Measurements from ENCODE around the gene TFEB. TPM values are rescaled to one million over a fixed set of nuclear protein-coding genes. Genes with fewer than 3 reads are reported as not detected.

Gene TFEB
- polyA plus RNA-seq, 1 donor (not counting 4 experiments of a cell fraction or from before 2014, with no cell fraction given), result 4.3 TPM

DNA sequence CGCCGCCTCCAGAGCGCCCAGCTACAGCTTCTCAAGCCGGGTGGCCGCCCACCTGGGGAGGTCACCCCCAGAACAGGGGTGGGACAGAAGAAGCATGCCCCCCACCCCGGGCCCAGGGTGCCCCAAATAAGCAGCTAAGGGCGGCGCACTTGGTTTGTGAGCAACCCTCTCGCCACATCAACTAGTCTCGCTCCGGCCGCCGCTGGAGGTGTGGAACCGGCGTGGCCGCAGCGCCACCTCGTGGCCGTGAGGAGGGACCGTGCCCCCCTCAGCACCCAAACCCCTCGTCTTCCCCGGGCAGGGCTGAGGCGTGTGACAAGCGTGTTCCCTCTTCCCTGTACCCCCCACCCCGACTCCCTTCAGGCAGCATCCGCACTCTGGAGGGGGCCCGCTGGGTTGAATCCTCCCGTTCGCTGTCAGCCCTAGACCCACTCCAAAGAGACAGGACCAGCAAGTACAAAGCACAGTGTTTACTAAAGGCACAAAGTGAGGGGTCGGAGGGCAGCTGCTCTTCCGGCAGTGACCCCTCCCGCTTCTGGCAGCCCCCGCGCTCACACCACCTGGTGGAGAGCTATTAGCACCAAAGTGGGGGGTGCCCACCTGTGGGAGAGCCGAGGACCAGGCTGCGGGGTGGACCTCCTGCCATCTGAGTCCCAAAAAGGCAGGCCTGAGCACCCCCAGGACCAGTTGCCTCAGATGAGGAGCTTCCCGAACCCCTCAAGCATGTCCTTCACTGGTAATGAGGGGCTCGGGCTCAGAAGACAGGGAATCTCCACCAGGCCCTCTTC lies 51.7 kb downstream of the TFEB start:
- Histone ChIP-seq H3K9ac (ENCODE audit: control insufficient read depth, extremely low read depth, insufficient read depth, low read length) (peak overlapping the region; percentile 54), H3K27me3 (ENCODE audit: control insufficient read depth, extremely low read depth, insufficient read depth, low read length) (no peaks in the 10 kb centered on the region), H3K36me3 (ENCODE audit: control insufficient read depth in 2 of 2, extremely low read depth in 1 of 2, insufficient read depth in 2 of 2, low read length in 2 of 2) (peaks cover 0 to 2% of the 10 kb centered on the region in 2 experiments), H3K4me1 (ENCODE audit: control insufficient read depth, extremely low read depth, insufficient read depth, low read length) (peaks cover 2% of the 10 kb centered on the region), H3K4me2 (ENCODE audit: control insufficient read depth, extremely low read depth, insufficient read depth, low read depth, low read length) (peak overlapping the region; percentile 64), H4K20me1 (ENCODE audit: control insufficient read depth, extremely low read depth, insufficient read depth, low read length) (no peaks in the 10 kb centered on the region), H2AFZ (ENCODE audit: control insufficient read depth, low read length) (peak overlapping the region; percentile 77), H3K9me1 (ENCODE audit: control insufficient read depth, extremely low read depth, insufficient read depth, low read length) (no peaks in the 10 kb centered on the region), H3K79me2 (ENCODE audit: control insufficient read depth, insufficient read depth, low read length) (no peaks in the 10 kb centered on the region), H3K4me3 (ENCODE audit: control insufficient read depth in 2 of 3, extremely low read depth in 1 of 3, insufficient read depth in 2 of 3, low read depth in 1 of 3, low read length in 3 of 3) (peak overlapping the region in 1 of 3 experiments; percentile 27), H3K27ac (ENCODE audit: control insufficient read depth, insufficient read depth, low read length) (no peak overlapping the region), H3K9me3 (ENCODE audit: control insufficient read depth, low read depth, low read length) (no peaks in the 10 kb centered on the region)
- FAIRE-seq (peak; percentile 13), DNase-seq (ENCODE audit: low read depth, low spot score) (no peak)
- TF ChIP-seq CTCF (optimal IDR thresholded peaks at IDR 0.05 in 1 of 3, IDR thresholded peaks at IDR 0.05 in 1 of 3, conservative IDR thresholded peaks at IDR 0.05 in 1 of 3; ENCODE audit: extremely low read depth in 1 of 3, insufficient read depth in 2 of 3, low read length in 3 of 3) (peak; percentile 75 to 100 (median 99)), EZH2 (IDR thresholded peaks at IDR 0.05; ENCODE audit: low read length) (no peak)
- dilution Hi-C loops (cut with MboI; ENCODE audit: extremely low pct_ligation_motif_present, low sequenced_read_pairs), result no loop called here

GRCh38 chr6:41683273-41683522 lies 52.2 kb downstream of the TFEB start:
- peak overlapping the region in 2 of 3 experiments; percentile 27 to 56 for H3K4me3 ChIP-seq (ENCODE audit: control insufficient read depth in 2 of 3, extremely low read depth in 1 of 3, insufficient read depth in 2 of 3, low read depth in 1 of 3, low read length in 3 of 3)
- dilution Hi-C loops (cut with MboI; ENCODE audit: extremely low pct_ligation_motif_present, low sequenced_read_pairs), result no loop called here
- H3K9me3 ChIP-seq (ENCODE audit: control insufficient read depth, low read depth, low read length), result no peaks in the 10 kb centered on the region
- H3K9ac ChIP-seq (ENCODE audit: control insufficient read depth, extremely low read depth, insufficient read depth, low read length), result peak overlapping the region; percentile 54
- H3K4me2 ChIP-seq (ENCODE audit: control insufficient read depth, extremely low read depth, insufficient read depth, low read depth, low read length), result peak overlapping the region; percentile 64
- peaks cover 2% of the 10 kb centered on the region for H3K4me1 ChIP-seq (ENCODE audit: control insufficient read depth, extremely low read depth, insufficient read depth, low read length)
- no peak for TF ChIP-seq CTCF (optimal IDR thresholded peaks at IDR 0.05 in 1 of 3, IDR thresholded peaks at IDR 0.05 in 1 of 3, conservative IDR thresholded peaks at IDR 0.05 in 1 of 3; ENCODE audit: extremely low read depth in 1 of 3, insufficient read depth in 2 of 3, low read length in 3 of 3)
- TF ChIP-seq EZH2 (IDR thresholded peaks at IDR 0.05; ENCODE audit: low read length), result no peak
- H4K20me1 ChIP-seq (ENCODE audit: control insufficient read depth, extremely low read depth, insufficient read depth, low read length), result no peaks in the 10 kb centered on the region
- no peaks in the 10 kb centered on the region for H3K9me1 ChIP-seq (ENCODE audit: control insufficient read depth, extremely low read depth, insufficient read depth, low read length)
- no peak for FAIRE-seq
- no peak for DNase-seq (ENCODE audit: low read depth, low spot score)
- H2AFZ ChIP-seq (ENCODE audit: control insufficient read depth, low read length), result peak overlapping the region; percentile 77
- H3K79me2 ChIP-seq (ENCODE audit: control insufficient read depth, insufficient read depth, low read length), result no peaks in the 10 kb centered on the region
- H3K27ac ChIP-seq (ENCODE audit: control insufficient read depth, insufficient read depth, low read length), result no peak overlapping the region
- peaks cover 0 to 2% of the 10 kb centered on the region in 2 experiments for H3K36me3 ChIP-seq (ENCODE audit: control insufficient read depth in 2 of 2, extremely low read depth in 1 of 2, insufficient read depth in 2 of 2, low read length in 2 of 2)
- no peaks in the 10 kb centered on the region for H3K27me3 ChIP-seq (ENCODE audit: control insufficient read depth, extremely low read depth, insufficient read depth, low read length)
